GM11168 (cell line): ENCODE data around the gene PUM1.
"Not testable (repeated sequence)": the region's sequence is repeated elsewhere in the genome, so short reads cannot be mapped to it uniquely, and the experiment has no call there.

Source experiments
- in situ Hi-C: fragments of 300-500 bp; cut with MboI; formaldehyde crosslinking; loops from one replicate; pipeline ENCODE4 v1.12.0; 2022; ENCODE audit warnings: low sequenced_read_pairs; ENCODE audit not compliant: unreplicated experiment

The PUM1 gene

DNA sequence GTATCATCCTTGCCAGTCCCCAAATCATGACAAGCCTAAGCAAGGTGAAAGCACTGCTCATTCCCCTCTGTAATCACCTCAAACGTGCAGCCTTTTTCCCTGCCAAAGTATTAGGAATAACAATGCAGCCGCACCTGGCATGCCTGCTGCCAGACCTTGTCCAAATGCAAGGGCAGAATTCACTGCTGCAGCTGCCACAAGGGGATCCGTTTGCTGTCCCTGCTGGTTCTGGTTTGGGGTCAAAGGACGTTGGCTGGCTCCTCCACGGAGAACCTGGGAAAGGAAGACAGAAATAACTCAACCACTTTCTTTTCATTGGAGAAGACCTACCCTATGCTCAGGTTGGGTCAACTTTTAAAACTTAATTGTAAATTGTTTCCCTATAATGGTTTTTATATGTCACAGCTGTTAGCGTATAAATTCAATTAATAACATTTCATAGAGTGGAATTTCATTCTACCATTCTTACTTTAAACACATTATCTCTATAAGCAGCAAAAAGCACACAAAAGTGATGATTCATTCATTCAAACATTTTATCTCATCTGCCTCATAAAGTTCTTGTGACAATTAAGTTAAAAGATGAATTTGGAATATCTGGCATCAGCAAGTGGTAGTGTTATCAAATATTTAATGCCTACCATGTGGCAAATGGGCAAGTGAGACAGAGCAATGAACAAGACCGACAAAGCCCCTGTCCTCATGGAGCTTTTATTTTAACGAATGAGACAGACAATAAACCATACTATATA lies 97.1 kb downstream of the PUM1 start:
- in situ Hi-C loops, result no loop called here

DNA sequence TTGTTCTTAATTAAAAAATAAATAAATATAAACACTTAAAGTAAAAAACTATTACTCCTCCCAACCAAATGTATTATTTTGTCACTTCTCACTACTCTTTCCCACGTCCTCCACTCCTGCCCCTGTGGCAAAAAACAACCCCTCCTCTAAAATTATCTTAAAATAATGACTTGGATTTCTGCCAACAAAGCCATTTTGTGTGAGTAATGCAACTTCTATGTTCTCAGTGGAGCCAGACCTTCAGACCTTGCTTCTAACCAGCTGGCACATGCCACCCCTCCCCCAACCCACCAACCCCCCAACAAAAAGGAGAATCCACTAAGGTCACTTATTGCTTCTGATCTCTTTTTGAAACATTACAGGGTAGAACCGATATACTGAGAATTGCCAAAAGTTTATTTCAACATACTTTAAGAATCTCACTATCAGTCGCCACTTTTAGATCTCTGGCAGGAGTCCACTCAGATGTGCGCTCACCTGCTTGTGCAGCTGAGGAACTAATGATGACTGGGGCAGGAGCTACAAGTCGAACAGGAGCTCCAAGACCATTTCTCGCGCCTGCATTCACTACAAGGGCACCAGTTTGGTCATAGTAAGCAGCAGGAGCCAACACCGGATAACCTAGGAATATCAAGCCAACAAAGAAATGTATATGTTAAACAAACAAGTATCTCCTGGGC lies 98.7 kb downstream of the PUM1 start:
- in situ Hi-C loops, result no loop called here

DNA sequence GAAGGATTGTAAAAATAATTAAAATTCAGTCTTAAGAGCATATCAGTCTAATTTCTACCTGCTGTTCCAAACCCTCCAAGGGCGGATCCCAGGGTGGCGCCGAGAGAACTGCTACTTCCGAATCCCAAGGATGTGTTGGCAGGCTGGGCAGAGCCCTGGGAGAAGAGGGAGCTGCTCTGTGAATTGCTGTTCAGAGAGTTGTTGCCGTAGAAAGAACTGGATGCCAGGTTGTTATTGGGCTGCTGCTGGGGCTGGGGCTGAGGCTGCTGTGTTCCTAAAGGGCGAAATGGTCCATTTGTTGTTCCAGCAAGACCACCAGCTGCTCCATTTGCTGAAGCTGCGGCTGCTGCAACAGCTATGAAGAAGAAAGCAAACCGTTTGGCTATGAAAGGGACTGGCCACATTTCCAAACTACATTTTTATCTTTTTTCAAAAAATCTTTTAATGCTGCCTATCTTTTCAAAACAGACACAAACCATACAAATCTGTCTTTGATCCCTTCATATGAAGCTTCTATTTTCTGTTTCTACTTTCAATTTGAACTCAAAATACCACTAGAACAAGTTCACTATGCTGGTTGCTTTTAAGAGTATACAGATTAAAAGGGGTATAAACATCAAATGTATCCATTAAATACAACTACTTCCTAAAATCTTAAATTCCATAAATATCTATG lies 99.5 kb downstream of the PUM1 start:
- in situ Hi-C loops, result no loop called here

DNA sequence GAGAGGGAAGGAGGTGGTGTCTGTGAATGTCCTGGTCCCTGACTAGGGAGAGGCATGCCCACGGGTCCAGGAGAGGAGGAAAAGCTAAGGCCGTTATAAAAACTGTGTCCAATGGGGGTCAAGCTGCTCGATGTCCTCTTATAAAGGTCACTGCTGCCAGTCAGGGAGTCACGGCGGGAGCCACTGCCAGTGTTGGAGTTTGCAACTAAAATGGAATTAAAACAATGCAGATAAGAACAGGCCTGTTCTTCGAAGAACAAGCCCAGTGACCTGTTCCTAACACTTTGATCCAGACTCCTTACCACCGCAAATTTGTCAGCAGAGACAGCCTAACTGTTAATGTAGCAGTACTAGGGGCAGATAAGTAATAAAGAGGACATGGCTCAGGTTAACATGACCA lies 100.8 kb downstream of the PUM1 start:
- in situ Hi-C loops, result no loop called here

DNA sequence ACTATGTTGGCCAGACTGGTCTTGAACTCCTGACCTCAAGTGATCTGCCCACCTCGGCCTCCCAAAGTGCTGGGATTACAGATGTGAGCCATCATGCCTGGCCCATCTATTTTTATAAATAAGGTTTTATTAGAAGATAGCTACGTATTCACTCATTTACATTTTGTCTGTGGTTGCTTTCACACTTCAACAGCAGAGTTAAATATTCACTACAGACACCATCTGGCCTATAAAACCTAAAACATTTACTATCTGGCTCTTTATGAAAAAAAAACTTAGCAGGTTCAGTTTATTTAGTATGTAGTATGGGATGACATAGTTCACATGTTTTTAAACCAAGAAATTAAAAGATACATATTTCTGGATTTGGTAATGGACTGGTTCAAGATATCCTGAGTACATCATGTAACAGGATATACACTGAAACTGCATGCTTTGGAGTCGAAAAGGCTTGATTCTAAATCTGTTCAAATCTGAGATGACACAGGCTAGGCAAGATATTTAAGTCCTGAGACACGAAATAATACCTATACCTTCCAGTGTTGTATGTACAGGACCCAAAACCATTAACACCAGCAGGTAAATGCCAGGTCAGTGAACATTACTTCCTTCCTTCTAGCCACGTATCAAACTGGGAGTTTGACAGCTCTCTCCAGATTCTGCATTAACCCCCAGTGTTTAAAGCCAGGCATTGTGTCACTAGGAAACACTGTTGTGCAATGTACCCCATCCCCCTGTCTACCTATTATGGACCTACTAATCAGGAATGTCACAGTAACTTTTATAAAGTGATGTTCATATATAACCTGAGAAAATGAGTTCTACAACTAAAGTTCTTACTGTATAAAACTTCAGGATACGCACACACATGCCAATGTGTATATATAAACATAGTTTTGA lies 102.7 kb downstream of the PUM1 start:
- in situ Hi-C loops, result no loop called here

DNA sequence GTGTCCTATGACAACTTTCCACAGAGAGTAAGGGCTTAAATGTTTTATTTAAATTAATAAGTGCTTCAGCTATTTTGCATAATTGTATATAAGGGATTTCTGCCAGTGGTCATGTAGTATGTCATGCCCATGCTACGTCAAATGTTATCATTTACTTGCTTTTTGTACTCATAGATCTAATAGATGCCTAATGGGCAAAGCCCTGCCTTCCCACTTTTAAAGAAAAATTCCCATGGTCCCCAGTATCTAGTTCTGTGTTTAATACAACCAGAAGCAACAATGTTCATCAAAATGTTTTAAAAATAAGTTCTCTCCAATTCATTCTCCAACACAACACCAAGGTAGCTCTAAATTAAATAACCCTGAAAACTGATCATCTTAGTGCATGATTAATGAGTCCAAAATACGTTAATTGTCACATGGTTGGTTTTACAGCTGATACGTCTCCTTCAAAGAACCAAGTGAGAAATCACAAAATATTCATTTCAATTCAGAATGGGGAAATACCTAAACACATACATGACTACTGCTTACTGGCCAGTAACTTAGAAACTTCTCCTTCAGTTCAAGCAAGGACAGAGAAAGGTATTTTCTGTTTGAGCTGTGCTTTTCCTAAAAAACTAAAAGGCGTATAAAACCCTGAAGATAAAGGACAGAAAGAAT lies 107.8 kb downstream of the PUM1 start:
- in situ Hi-C loops, result no loop called here

DNA sequence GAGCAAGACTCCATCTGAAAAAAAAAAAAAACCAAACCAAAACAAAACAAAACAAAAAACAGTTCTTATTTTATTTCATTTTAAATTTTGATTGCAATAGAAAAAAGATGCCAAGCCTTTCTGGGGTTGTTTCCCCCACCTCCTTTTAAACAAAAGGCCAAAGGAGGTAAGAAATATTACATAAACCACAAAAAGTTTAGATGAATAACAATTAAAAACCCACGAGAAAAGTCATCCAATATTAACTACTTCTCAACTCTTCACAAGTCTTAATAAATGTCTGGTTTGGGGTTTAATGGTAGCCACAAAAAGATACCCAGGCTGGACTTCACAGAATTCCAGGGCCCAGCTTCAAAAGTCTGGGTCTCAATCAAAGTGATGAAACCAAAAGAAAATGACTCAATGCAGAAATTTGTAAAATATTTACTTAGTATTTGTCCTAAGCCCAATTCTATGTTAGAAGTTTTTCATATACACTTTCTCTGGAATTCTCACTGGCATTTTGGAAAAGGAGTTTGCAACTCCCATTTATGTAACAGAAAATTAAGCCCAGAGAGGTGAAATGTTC lies 110.0 kb downstream of the PUM1 start:
- in situ Hi-C loops, result no loop called here

DNA sequence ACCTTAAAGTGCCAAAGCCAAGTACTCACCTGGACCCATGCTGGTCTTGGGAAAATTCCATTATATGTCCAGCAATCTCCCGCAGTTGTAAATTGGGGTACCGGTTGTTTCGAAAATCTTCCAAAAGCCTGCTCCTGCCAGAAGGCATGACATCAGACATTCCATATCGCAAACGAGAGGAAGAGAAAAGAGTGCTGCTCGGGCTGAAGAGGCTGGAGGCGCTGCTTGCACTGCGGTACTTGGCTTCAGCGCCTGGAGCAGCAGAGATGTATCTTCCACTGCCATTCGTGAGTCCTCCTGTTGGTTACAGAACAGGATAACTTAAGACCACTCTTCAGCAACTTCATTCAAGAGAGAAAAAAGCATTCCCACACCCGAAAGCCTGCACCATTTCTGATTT lies 111.8 kb downstream of the PUM1 start:
- in situ Hi-C loops, result no loop called here

DNA sequence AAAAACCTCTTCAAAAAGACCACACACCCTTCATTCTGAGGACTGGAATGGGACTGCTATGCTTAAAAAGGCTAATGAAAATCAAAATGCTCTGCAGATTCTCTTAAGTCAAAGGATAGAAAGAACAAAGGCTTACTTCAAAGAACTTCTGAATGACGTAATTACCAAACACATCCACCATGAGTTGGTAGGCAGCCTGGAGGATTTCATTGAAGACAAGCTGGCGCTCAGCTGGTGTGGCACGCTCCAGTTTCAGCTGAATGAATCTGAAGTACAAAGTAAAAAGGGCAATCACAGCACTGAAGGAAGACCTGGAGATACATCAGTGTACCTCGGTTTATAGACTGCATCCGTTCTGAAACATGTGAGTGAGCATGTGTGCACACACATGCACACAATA lies 113.4 kb downstream of the PUM1 start:
- in situ Hi-C loops, result no loop called here

DNA sequence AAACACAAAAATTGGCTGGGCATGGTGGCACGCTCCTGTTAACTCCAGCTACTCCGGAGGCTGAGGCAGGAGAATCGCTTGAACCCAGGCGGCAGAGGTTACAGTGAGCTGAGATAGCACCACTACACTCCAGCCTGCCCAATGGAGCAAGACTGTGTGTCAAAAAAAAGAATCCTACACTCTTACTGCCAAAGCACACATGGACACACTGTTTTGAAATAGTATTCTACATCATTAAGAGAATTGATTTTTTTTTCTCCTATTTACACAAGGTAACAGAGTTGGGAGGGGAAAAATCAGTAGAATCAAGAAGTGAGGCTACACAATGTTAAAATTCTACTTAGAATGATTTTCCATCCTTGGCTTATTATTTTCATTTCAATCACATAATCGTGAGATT lies 114.8 kb downstream of the PUM1 start:
- in situ Hi-C loops, result no loop called here

DNA sequence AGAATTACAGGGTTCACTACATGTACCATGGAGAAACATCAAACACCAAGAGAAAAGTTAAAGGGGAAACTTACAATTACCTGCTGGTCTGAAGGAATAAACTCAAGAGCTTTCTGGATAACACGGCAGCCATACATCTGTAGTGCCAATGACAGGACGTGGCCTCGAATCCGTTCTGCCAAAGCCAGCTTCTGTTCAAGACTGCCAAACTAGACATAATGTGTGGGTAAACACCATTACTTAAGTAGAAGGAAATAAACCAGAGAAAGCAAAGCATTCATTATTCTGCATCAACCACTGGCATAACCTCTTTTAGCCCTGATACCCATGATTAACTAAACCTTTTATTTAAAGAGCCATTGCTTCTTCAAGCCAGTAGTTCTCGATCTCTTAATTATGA lies 115.5 kb downstream of the PUM1 start:
- in situ Hi-C loops, result no loop called here

DNA sequence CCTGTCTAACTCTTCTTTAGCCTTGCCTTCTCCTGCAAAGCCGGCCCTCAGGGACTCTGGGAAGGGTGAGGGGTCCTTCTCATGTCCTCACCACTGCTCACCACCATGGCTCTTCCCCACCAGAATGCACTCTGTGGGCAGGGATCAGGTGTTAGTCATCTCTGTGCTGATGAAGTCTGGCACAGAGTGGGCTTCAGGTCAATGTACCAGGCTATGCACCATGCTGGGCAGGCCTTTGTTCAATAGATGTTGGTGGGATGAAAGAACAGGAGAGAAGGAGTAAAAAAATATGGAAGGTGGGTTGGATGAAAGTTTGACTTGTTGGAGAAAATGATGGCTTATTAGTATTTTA lies 116.1 kb downstream of the PUM1 start:
- in situ Hi-C loops, result not testable (repeated sequence)

DNA sequence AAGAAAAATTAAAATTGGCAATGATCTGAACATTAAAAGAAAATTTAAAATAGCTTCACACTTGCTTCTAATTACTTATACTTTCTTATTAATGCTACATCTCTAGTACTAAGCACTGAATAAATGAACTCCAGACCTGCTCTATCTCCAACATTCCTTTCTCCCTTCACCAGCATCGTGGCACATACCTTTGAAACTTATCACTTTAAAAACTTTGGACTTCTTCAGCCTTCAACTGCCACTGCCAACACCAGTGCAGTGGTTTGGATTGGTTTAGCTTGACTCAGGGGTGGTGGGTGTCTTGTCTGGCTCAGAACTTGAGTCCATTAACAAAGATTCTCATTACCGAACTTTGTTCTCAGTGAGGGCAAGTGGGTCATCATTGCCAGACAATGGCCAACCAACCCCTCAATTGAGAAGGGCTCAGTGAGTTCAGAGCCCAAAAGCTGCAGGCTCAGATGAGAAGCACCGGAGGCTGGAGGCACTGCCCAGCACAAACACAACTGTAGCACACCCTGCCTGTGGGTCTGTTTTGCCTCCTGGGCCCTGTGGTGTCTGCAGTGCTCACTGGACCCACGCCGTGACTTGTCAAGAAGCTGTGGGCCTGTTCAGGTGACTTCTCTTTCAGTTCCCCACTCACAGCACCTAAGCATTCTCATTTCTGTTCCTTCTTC lies 116.6 kb downstream of the PUM1 start:
- in situ Hi-C loops, result not testable (repeated sequence)

DNA sequence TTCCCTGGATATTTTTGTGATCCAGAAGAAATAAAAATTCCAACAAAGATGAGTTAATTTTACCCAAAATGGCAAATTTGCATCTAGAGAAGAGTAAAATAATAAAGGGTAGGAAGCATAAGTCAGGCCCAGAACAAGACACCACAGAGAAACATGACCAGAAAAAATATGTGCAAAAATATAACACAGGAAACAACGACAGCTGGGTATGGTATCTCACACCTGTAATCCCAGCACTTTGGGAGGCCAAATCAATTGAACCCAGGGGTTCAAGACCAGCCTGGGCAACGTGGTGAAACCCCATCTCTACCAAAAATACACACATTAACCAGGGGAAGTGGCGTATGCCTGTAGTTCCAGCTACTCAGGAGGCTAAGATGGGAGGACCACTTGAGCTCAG lies 117.2 kb downstream of the PUM1 start:
- in situ Hi-C loops, result no loop called here

DNA sequence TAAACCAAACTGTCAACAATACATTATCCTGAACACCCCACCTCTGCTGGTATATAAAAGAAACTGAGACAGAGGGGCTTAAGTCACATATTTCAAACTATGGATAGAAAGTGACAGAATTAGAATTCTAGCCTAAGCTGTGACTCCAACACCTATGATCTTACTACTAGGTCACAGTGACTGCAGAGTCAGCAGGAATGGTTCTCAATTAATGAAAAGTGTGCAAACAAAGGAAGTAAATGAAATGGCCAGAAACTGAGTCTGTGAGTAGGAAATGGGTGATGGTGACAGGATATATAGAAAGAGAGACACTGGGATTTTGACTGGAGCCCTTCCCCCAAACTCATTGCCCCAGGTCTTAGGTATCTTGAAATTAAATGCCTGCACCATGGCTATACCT lies 118.3 kb downstream of the PUM1 start:
- in situ Hi-C loops, result no loop called here

DNA sequence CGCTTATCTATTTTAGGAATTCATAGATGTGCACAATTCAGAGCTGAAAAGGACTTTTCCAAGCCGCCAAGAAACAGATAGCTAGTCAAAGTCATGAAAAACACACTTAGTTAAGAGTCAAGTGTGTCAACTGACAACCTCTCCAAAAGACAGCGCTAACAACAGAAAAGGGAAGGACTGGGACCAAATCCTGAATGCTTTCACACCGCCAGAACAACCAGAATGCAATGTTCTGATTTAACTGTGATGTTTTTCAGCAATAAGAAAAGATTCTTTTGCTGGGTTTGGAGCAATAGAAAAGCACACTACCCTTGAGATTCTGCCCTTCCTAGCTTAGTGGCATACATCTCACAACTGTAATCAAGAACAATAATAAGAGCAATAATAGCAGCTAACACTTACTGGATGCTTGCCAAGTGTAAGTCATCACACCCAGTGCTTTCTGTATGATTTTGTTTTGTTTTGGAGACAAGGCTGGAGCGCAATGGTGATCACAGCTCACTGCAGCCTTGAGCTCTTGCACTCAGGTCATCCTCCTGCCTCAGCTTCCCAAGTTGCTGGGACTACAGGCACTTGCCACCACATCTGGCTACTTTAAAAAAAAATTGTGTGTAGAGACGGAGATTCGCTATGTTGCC lies 123.1 kb downstream of the PUM1 start:
- in situ Hi-C loops, result no loop called here

DNA sequence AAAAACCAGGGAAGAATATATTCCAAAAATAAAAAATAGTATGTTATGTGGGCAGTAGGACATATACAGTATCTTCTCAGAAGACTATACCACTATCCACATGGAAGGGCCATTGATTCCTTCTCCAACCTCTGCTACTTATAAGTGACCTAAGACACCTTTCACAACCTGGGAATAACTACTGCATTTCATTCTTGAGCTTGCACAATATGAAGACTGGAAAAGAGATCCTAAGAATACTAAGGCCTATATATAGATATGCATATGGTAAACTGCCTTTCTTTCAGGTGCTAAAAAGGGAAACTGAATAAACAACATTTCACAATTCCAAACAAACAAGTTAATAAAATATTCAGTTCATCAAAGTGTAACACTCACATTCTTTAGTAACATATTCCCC lies 125.0 kb downstream of the PUM1 start:
- in situ Hi-C loops, result no loop called here

DNA sequence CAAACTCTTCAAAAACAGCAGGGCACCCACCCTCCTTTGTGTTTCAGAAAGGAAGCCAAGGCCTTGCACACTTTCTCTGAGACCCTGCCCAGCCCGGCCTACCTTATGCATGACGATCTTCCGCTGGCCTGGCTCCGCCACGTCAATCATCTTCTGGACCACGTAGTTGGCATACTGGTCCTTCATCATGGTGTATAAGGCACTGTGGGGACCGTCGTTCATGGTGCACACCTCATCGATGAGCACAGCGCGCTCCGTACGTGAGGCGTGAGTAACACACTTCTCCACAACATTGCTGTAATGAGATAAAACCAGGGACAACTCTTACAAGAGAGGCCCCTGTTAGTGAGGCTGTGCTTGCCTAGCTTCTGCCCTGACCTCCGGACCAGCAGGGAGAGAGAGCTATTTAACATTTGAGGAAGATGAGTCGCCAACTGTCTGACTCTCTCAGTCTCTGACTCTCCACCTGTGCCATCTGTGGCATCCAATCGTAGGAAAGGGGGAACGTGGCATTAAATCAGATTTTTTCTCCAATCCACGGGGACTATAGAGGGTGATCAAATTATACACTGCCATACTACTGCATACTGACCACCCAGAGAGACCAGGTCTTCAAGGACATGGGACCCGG lies 128.9 kb downstream of the PUM1 start:
- in situ Hi-C loops, result no loop called here
